Activated T-cell treated with anti-CD3 and anti-CD28 coated beads, Interleukin-2, amount 50 U/mL, for 48 hours (primary cell): ENCODE results near the gene HSD17B11.
"Not testable (repeated sequence)": the region's sequence is repeated elsewhere in the genome, so short reads cannot be mapped to it uniquely, and the experiment has no call there.

Experiments
- DNase-seq, 2 experiments: peaks; one replicate each; pipeline ENCODE4 v3.0.0-alpha.2; 2020

The HSD17B11 gene

DNA sequence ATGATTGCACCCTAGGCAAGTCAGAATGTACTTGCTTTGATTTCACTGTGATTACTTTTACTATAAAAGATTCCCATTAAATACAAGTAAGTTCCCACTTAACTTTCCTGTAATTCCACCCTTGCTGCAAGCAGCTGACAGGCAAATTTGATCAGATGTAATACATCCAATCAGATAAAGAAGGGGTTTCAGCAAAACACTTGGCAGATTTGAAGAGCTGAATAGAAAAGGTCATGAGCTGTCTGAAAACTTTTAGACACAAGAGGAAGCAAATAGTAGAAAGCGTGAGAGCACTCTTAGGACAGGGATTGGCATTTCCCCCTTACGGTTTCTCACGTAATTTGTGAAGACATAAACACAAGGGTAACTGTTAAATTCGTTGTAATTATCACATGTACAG is 91.1 kb downstream of the HSD17B11 start:
- DNase-seq = no peak

DNA sequence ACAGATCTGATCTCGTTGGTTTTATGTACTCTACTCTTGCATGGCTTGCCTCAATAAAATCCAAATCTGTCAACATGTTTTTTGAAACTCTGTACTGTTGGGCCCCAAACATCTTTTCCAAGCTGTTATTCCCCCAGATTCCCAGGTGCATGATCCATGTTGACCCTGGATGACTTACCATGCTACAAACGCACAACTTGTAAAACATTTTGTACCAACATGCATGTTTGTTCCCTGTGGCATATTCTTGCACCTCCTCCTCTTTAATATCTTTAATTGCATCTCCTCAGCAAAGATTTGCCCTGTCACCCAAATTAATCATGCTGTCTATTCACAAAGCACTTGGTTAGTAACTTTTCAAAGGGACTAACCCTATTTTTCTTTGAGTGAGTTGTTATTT is 92.6 kb downstream of the HSD17B11 start:
- no peak for DNase-seq

DNA sequence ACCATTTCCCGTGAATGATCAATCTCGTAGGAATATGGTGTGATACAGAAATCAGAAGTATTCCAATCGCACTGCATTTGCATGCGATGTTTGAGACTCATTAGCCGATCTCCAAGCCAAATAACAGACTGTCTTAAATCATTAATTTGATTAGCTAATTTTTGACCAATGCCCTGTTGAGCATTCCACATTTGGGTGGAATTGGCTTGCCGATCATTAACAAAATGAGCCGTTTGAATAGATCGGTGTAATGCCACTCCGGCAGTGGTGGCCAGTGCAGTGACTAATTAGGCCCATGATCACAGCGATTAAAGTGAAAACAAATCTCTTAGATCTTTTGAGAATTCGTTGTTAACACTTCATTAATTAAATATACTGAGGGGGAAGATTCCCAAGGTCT is 96.1 kb downstream of the HSD17B11 start:
- DNase-seq = not testable (repeated sequence)

DNA sequence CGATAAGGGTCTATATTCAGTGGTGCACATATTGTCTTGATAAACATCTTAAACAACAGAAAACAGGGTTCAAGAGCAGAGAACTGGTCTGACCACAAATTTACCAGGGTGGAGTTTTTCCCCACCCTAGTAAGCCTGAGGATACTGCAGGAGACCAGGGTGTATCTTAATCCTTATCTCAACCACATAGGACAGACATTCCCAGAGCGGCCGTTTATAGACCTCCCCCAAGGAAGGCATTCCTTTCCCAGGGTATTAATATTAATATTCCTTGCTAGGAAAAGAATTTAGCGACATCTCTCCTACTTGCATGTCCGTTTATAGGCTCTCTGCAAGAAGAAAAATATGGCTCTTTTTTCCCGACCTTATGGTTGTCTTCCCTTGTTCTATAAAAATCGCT is 97.1 kb downstream of the HSD17B11 start:
- not testable (repeated sequence) for DNase-seq

DNA sequence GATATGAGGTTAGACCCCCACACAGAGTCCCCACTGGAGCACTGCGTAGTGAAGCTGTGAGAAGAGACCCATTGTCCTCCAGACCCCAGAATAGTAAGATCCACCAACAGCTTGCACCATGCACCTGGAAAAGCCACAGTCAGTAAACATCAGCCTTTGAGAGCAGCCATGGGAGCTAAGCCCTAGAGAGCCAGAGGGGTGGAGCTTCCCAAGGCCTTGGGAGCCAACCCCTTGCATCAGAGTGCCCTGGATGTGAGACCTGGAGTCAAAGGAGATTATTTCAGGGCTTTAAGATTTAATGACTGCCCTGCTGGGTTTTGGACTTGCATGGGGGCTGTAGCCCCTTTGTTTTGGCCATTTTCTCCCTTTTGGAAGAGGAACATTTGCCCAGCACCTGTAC is 104.0 kb downstream of the HSD17B11 start:
- DNase-seq = no peak
